Aorta (tissue), 5 donors: ENCODE results near the gene GRIK4. TPM values are rescaled to one million over a fixed set of nuclear protein-coding genes. Genes with fewer than 3 reads are reported as not detected.

Source experiments
- ATAC-seq: fragments of 200-7000 bp; cut with Tn5 transposase; one replicate; pipeline ENCODE4 v1.9.1; 2022; ENCODE audit warnings: moderate library complexity; ENCODE audit not compliant: low FRiP score
- DNase-seq, 2 donors: peaks; one replicate each; pipeline ENCODE4 v3.0.0-alpha.2; 2020
- H3K27ac ChIP-seq, 2 donors: one replicate each; pipeline ENCODE4 v1.5.1; 2013; ENCODE audit warnings: low read length in 2 of 2, mild to moderate bottlenecking in 2 of 2, moderate library complexity in 2 of 2, control low read depth in 1 of 2, inconsistent platforms in 1 of 2, low read depth in 1 of 2
- H3K27me3 ChIP-seq, 2 donors: one replicate each; pipeline ENCODE4 v1.6.1; 2013; ENCODE audit warnings: control low read depth in 1 of 2, low read length in 1 of 2, mild to moderate bottlenecking in 1 of 2, moderate library complexity in 1 of 2; ENCODE audit not compliant: insufficient read depth in 2 of 2, control insufficient read depth in 1 of 2
- H3K36me3 ChIP-seq, 2 donors: one replicate each; pipeline ENCODE4 v1.6.1; 2013; ENCODE audit warnings: control low read depth in 1 of 2, low read length in 1 of 2, mild to moderate bottlenecking in 1 of 2; ENCODE audit not compliant: insufficient read depth in 2 of 2, control insufficient read depth in 1 of 2
- H3K4me1 ChIP-seq, 2 donors: one replicate each; pipeline ENCODE4 v1.6.1; 2013; ENCODE audit warnings: low read length in 2 of 2, control low read depth in 1 of 2, mild to moderate bottlenecking in 1 of 2, moderate library complexity in 1 of 2; ENCODE audit not compliant: insufficient read depth in 2 of 2, control insufficient read depth in 1 of 2
- H3K4me3 ChIP-seq, 2 donors: one replicate each; pipeline ENCODE4 v1.5.1; 2013; ENCODE audit warnings: low read length in 2 of 2, control low read depth in 1 of 2, mild to moderate bottlenecking in 1 of 2
- H3K9me3 ChIP-seq: one replicate; pipeline ENCODE4 v1.6.1; 2013; ENCODE audit warnings: mild to moderate bottlenecking, low read length; ENCODE audit not compliant: control insufficient read depth
- WGBS, 2 donors: extraction: QIAGEN DNeasy Blood & Tissue Kit; methylation state at CpG; one replicate each; pipeline ENCODE4 v1.1.7; 2013; 5-methylcytosine and 5-hydroxymethylcytosine counted together
- intact Hi-C, 2 donors: fragments of 100-400 bp; cut with DNase I; formaldehyde crosslinking; loops; one replicate each; pipeline versions ENCODE4 v1.14.2 to v1.15.0; 2022
- polyA plus RNA-seq, 2 donors: library from polyadenylated mRNA; stranded (reverse); fragments of 200-250 nt; gene quantifications; one replicate each; pipeline ENCODE4 v1.2.3, GENCODE V29; 2013
- total RNA-seq, 2 donors: library from RNA; stranded (reverse); fragmentation: NEBNext Ultra II Directional; extraction: Animal tissue kit (Norgen Biotek cat#: 25700); gene quantifications; one replicate each; pipeline ENCODE4 v1.2.1, GENCODE V29; 2021
- donor health status: healthy with polysubstance abuse.
- donor health status: Bipolar disorder and iron deficiency.
- donor health status: DM: no; HTN: no; CAD: no.
- donor health status: DM: no; HTN: no; CAD: no.
- donor health status: DM: yes; HTN: yes; CAD: no.

GRIK4 gene
- total and polyA plus RNA-seq, 4 donors = not detected

- Histone ChIP-seq H3K27ac (no peak overlapping the region), H3K4me1 (no peaks in the 10 kb centered on the region), H3K4me3 (no peak overlapping the region), H3K9me3 (no peaks in the 10 kb centered on the region), H3K36me3 (no peaks in the 10 kb centered on the region), H3K27me3 (no peaks in the 10 kb centered on the region)
- 94 to 96% methylated on average over 5 of the region's 5 CpGs for WGBS, 2 donors
- DNase-seq = no peak
- ATAC-seq = no peak
- intact Hi-C loops = no loop called here
These were observed 300.2 kb downstream of the GRIK4 start for GRCh38 chr11:120811731-120812130.

- 86 to 87% methylated on average over 21 of the region's 21 CpGs for WGBS, 2 donors
- no peak overlapping the region for H3K4me3 ChIP-seq
- no peaks in the 10 kb centered on the region for H3K27me3 ChIP-seq
- no peaks in the 10 kb centered on the region for H3K4me1 ChIP-seq
- H3K9me3 ChIP-seq = no peaks in the 10 kb centered on the region
- no peak overlapping the region for H3K27ac ChIP-seq
- DNase-seq (no peak), ATAC-seq (no peak)
- no peaks in the 10 kb centered on the region for H3K36me3 ChIP-seq
- intact Hi-C loops = no loop called here
These were observed 303.2 kb downstream of the GRIK4 start for GRCh38 chr11:120814531-120815318.

- no peaks in the 10 kb centered on the region for H3K9me3 ChIP-seq
- intact Hi-C loops = no loop called here
- H3K27me3 ChIP-seq = no peaks in the 10 kb centered on the region
- ATAC-seq (no peak), DNase-seq (no peak)
- no peaks in the 10 kb centered on the region for H3K36me3 ChIP-seq
- 84 to 85% methylated on average over 18 of the region's 18 CpGs for WGBS, 2 donors
- H3K27ac ChIP-seq = no peak overlapping the region
- no peak overlapping the region for H3K4me3 ChIP-seq
- no peaks in the 10 kb centered on the region for H3K4me1 ChIP-seq
These were observed 304.0 kb downstream of the GRIK4 start for GRCh38 chr11:120815319-120816100.

GRCh38 chr11:120816176-120816575, 304.6 kb downstream of the GRIK4 start:
- Histone ChIP-seq H3K27me3 (no peaks in the 10 kb centered on the region), H3K9me3 (no peaks in the 10 kb centered on the region), H3K27ac (no peak overlapping the region), H3K36me3 (no peaks in the 10 kb centered on the region), H3K4me1 (no peaks in the 10 kb centered on the region), H3K4me3 (no peak overlapping the region)
- 79 to 83% methylated on average over 4 of the region's 4 CpGs for WGBS, 2 donors
- ATAC-seq (no peak), DNase-seq (no peak)
- intact Hi-C loops = no loop called here

GRCh38 chr11:120816711-120817110, 305.2 kb downstream of the GRIK4 start:
- ATAC-seq = no peak

GRCh38 chr11:120817158-120817557, 305.6 kb downstream of the GRIK4 start:
- DNase-seq (no peak), ATAC-seq (no peak)
- H3K4me1 ChIP-seq = no peaks in the 10 kb centered on the region
- no peaks in the 10 kb centered on the region for H3K36me3 ChIP-seq
- H3K9me3 ChIP-seq = no peaks in the 10 kb centered on the region
- WGBS, 2 donors = 8 to 14% methylated on average over 2 of the region's 2 CpGs
- no peaks in the 10 kb centered on the region for H3K27me3 ChIP-seq
- no peak overlapping the region for H3K4me3 ChIP-seq
- no peak overlapping the region for H3K27ac ChIP-seq
- intact Hi-C loops = no loop called here

More at GRCh38 chr11:120816711-120817110, 305.2 kb downstream of the GRIK4 start:
- Histone ChIP-seq H3K27ac (no peak overlapping the region), H3K9me3 (no peaks in the 10 kb centered on the region), H3K27me3 (no peaks in the 10 kb centered on the region), H3K4me1 (no peaks in the 10 kb centered on the region), H3K36me3 (no peaks in the 10 kb centered on the region), H3K4me3 (no peak overlapping the region)
- intact Hi-C loops = no loop called here
- DNase-seq = no peak
- 65 to 68% methylated on average over 9 of the region's 9 CpGs for whole genome bisulfite sequencing, 2 donors

GRCh38 chr11:120818097-120818496, 306.5 kb downstream of the GRIK4 start:
- H3K4me1 ChIP-seq = no peaks in the 10 kb centered on the region
- no peaks in the 10 kb centered on the region for H3K9me3 ChIP-seq
- intact Hi-C loops = no loop called here
- no peaks in the 10 kb centered on the region for H3K27me3 ChIP-seq
- H3K36me3 ChIP-seq = no peaks in the 10 kb centered on the region
- ATAC-seq (no peak), DNase-seq (no peak)
- H3K27ac ChIP-seq = no peak overlapping the region
- no peak overlapping the region for H3K4me3 ChIP-seq
- WGBS, 2 donors = 92 to 94% methylated on average over 8 of the region's 8 CpGs

GRCh38 chr11:120819003-120819402, 307.5 kb downstream of the GRIK4 start:
- Histone ChIP-seq H3K27ac (no peak overlapping the region), H3K27me3 (no peaks in the 10 kb centered on the region), H3K4me1 (no peaks in the 10 kb centered on the region), H3K36me3 (no peaks in the 10 kb centered on the region), H3K9me3 (no peaks in the 10 kb centered on the region), H3K4me3 (no peak overlapping the region)
- no peak for ATAC-seq
- DNase-seq = no peak
- WGBS, 2 donors = 54 to 57% methylated on average over 7 of the region's 7 CpGs
- intact Hi-C loops = no loop called here
